ENCODE data around the gene DCLK1. TPM values are rescaled to one million over a fixed set of nuclear protein-coding genes. Genes with fewer than 3 reads are reported as not detected.

Gene DCLK1
- total and polyA plus RNA-seq, 4 experiments from 2014 or later: not detected

GRCh38 chr13:36028359-36029025 is 102.7 kb downstream of the DCLK1 start:
- H3K27me3 Mint-ChIP-seq: no peaks in the 10 kb centered on the region
- Histone ChIP-seq H3K4me1 (ENCODE audit: insufficient read depth, low read length) (no peaks in the 10 kb centered on the region), H3K36me3 (ENCODE audit: insufficient read depth, low read length) (no peaks in the 10 kb centered on the region), H3K27me3 (ENCODE audit: insufficient read depth, low read length) (no peaks in the 10 kb centered on the region), H3K27ac (ENCODE audit: low read depth, low read length) (no peak overlapping the region), H3K4me3 (ENCODE audit: low read length in 2 of 2) (no peak overlapping the region), H3K9me3 (ENCODE audit: control insufficient read depth in 1 of 2, low read length in 2 of 2) (no peaks in the 10 kb centered on the region)
- H3K36me3 Mint-ChIP-seq: no peaks in the 10 kb centered on the region
- H3K4me1 Mint-ChIP-seq: no peaks in the 10 kb centered on the region
- peaks cover 0 to 10% (median 4%) of the 10 kb centered on the region in 8 donors for H3K9me3 Mint-ChIP-seq
- ChIA-PET CTCF (ENCODE audit: partially characterized antibody) (no interaction called here), POLR2A (ENCODE audit: partially characterized antibody) (no interaction called here)
- no peak overlapping the region for H3K4me3 Mint-ChIP-seq
- DNase-seq: no peak
- H3K27ac Mint-ChIP-seq: peak overlapping the region in 1 of 7 donors; percentile 75
- intact Hi-C loops (cut with micrococcal nuclease): no loop called here

- Mint-ChIP-seq H3K36me3 (no peaks in the 10 kb centered on the region), H3K27me3 (no peaks in the 10 kb centered on the region), H3K4me3 (no peak overlapping the region), H3K4me1 (no peaks in the 10 kb centered on the region), H3K27ac (no peak overlapping the region), H3K9me3 (peaks cover 0 to 7% (median 3%) of the 10 kb centered on the region in 8 donors)
- intact Hi-C loops (cut with micrococcal nuclease): no loop called here
- H3K27ac ChIP-seq (ENCODE audit: low read depth, low read length): no peak overlapping the region
- H3K4me1 ChIP-seq (ENCODE audit: insufficient read depth, low read length): no peaks in the 10 kb centered on the region
- H3K27me3 ChIP-seq (ENCODE audit: insufficient read depth, low read length): no peaks in the 10 kb centered on the region
- CTCF ChIA-PET (ENCODE audit: partially characterized antibody): no interaction called here
- DNase-seq: no peak
- no peaks in the 10 kb centered on the region for H3K36me3 ChIP-seq (ENCODE audit: insufficient read depth, low read length)
- no peaks in the 10 kb centered on the region for H3K9me3 ChIP-seq (ENCODE audit: control insufficient read depth in 1 of 2, low read length in 2 of 2)
- POLR2A ChIA-PET (ENCODE audit: partially characterized antibody): no interaction called here
- no peak overlapping the region for H3K4me3 ChIP-seq (ENCODE audit: low read length in 2 of 2)
These were observed 104.7 kb downstream of the DCLK1 start for GRCh38 chr13:36026531-36026930.

GRCh38 chr13:36014763-36015162 is 116.4 kb downstream of the DCLK1 start:
- no peak overlapping the region for H3K4me3 ChIP-seq (ENCODE audit: low read length in 2 of 2)
- Mint-ChIP-seq H3K4me3 (no peak overlapping the region), H3K4me1 (no peaks in the 10 kb centered on the region), H3K9me3 (peaks cover 2 to 16% (median 6%) of the 10 kb centered on the region in 8 donors), H3K27ac (no peak overlapping the region), H3K27me3 (no peaks in the 10 kb centered on the region), H3K36me3 (no peaks in the 10 kb centered on the region)
- H3K9me3 ChIP-seq (ENCODE audit: control insufficient read depth in 1 of 2, low read length in 2 of 2): no peaks in the 10 kb centered on the region
- no peaks in the 10 kb centered on the region for H3K36me3 ChIP-seq (ENCODE audit: insufficient read depth, low read length)
- H3K27ac ChIP-seq (ENCODE audit: low read depth, low read length): no peak overlapping the region
- POLR2A ChIA-PET (ENCODE audit: partially characterized antibody): no interaction called here
- CTCF ChIA-PET (ENCODE audit: partially characterized antibody): no interaction called here
- H3K27me3 ChIP-seq (ENCODE audit: insufficient read depth, low read length): no peaks in the 10 kb centered on the region
- DNase-seq: no peak
- no peaks in the 10 kb centered on the region for H3K4me1 ChIP-seq (ENCODE audit: insufficient read depth, low read length)
- intact Hi-C loops (cut with micrococcal nuclease): no loop called here

GRCh38 chr13:36006894-36007675 is 124.1 kb downstream of the DCLK1 start:
- Mint-ChIP-seq H3K9me3 (peaks cover 0 to 5% (median 0%) of the 10 kb centered on the region in 8 donors), H3K36me3 (no peaks in the 10 kb centered on the region), H3K4me1 (no peaks in the 10 kb centered on the region), H3K27ac (no peak overlapping the region), H3K4me3 (no peak overlapping the region), H3K27me3 (no peaks in the 10 kb centered on the region)
- H3K27me3 ChIP-seq (ENCODE audit: insufficient read depth, low read length): no peaks in the 10 kb centered on the region
- no peaks in the 10 kb centered on the region for H3K9me3 ChIP-seq (ENCODE audit: control insufficient read depth in 1 of 2, low read length in 2 of 2)
- no peak overlapping the region for H3K27ac ChIP-seq (ENCODE audit: low read depth, low read length)
- intact Hi-C loops (cut with micrococcal nuclease): no loop called here
- POLR2A ChIA-PET (ENCODE audit: partially characterized antibody): no interaction called here
- no peaks in the 10 kb centered on the region for H3K36me3 ChIP-seq (ENCODE audit: insufficient read depth, low read length)
- H3K4me1 ChIP-seq (ENCODE audit: insufficient read depth, low read length): no peaks in the 10 kb centered on the region
- no peak overlapping the region for H3K4me3 ChIP-seq (ENCODE audit: low read length in 2 of 2)
- no peak for DNase-seq
- CTCF ChIA-PET (ENCODE audit: partially characterized antibody): no interaction called here

DNA sequence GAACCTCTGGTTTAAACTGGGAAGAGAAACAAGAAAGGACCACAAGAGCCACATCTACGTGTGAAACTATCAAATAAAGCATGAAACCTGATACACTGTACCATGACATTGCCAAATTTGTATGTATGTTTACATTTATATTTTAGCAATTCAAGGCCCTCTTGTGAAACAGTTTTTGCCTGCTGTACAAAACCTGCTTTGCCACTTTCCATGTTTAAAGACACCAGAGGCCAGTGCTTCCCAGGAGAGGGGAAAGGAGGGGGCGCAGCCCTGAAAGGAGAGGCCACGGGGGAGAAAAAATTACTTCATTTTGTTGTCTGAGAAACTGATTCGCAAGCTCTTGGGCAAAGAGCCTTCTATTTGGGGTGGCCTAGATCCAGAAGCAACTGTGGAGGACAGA is 124.8 kb downstream of the DCLK1 start:
- no peak for DNase-seq
- intact Hi-C loops (cut with micrococcal nuclease): no loop called here
- H3K36me3 ChIP-seq (ENCODE audit: insufficient read depth, low read length): no peaks in the 10 kb centered on the region
- no peak overlapping the region for H3K27ac ChIP-seq (ENCODE audit: low read depth, low read length)
- ChIA-PET POLR2A (ENCODE audit: partially characterized antibody) (no interaction called here), CTCF (ENCODE audit: partially characterized antibody) (no interaction called here)
- H3K27ac Mint-ChIP-seq: no peak overlapping the region
- no peaks in the 10 kb centered on the region for H3K27me3 Mint-ChIP-seq
- no peaks in the 10 kb centered on the region for H3K36me3 Mint-ChIP-seq
- peaks cover 0 to 5% (median 0%) of the 10 kb centered on the region in 8 donors for H3K9me3 Mint-ChIP-seq
- no peaks in the 10 kb centered on the region for H3K4me1 ChIP-seq (ENCODE audit: insufficient read depth, low read length)
- H3K4me3 ChIP-seq (ENCODE audit: low read length in 2 of 2): no peak overlapping the region
- H3K4me3 Mint-ChIP-seq: no peak overlapping the region
- no peaks in the 10 kb centered on the region for H3K4me1 Mint-ChIP-seq
- no peaks in the 10 kb centered on the region for H3K9me3 ChIP-seq (ENCODE audit: control insufficient read depth in 1 of 2, low read length in 2 of 2)
- H3K27me3 ChIP-seq (ENCODE audit: insufficient read depth, low read length): no peaks in the 10 kb centered on the region

DNA sequence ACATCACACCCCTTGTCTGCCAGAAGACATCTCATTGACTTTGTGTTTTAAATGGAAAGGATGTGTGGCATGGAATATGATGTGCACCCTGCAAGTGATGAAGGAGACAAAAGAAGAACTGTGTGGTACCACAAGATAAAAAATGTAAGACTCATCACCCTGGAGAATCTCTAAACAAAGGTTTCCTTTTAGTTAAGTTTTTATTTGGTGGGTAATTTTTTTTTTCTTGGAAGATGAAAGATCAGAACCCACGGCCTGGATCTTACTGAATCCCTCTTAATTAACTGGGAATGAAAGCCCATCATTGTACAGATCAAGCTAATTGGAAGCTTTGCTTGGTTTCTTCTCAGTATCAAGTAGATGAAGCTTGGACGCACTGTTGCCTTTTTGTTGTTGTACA is 129.6 kb downstream of the DCLK1 start:
- peaks cover 0 to 5% (median 2%) of the 10 kb centered on the region in 8 donors for H3K9me3 Mint-ChIP-seq
- Histone ChIP-seq H3K4me3 (ENCODE audit: low read length in 2 of 2) (no peak overlapping the region), H3K27ac (ENCODE audit: low read depth, low read length) (no peak overlapping the region), H3K9me3 (ENCODE audit: control insufficient read depth in 1 of 2, low read length in 2 of 2) (no peaks in the 10 kb centered on the region), H3K4me1 (ENCODE audit: insufficient read depth, low read length) (no peaks in the 10 kb centered on the region), H3K27me3 (ENCODE audit: insufficient read depth, low read length) (no peaks in the 10 kb centered on the region), H3K36me3 (ENCODE audit: insufficient read depth, low read length) (no peaks in the 10 kb centered on the region)
- no peaks in the 10 kb centered on the region for H3K27me3 Mint-ChIP-seq
- POLR2A ChIA-PET (ENCODE audit: partially characterized antibody): no interaction called here
- H3K36me3 Mint-ChIP-seq: no peaks in the 10 kb centered on the region
- no peaks in the 10 kb centered on the region for H3K4me1 Mint-ChIP-seq
- H3K4me3 Mint-ChIP-seq: no peak overlapping the region
- DNase-seq: no peak
- CTCF ChIA-PET (ENCODE audit: partially characterized antibody): no interaction called here
- intact Hi-C loops (cut with micrococcal nuclease): no loop called here
- H3K27ac Mint-ChIP-seq: no peak overlapping the region

- Histone ChIP-seq H3K27ac (ENCODE audit: low read depth, low read length) (no peak overlapping the region), H3K9me3 (ENCODE audit: control insufficient read depth in 1 of 2, low read length in 2 of 2) (no peaks in the 10 kb centered on the region), H3K4me3 (ENCODE audit: low read length in 2 of 2) (no peak overlapping the region), H3K4me1 (ENCODE audit: insufficient read depth, low read length) (no peaks in the 10 kb centered on the region), H3K27me3 (ENCODE audit: insufficient read depth, low read length) (no peaks in the 10 kb centered on the region), H3K36me3 (ENCODE audit: insufficient read depth, low read length) (no peaks in the 10 kb centered on the region)
- Mint-ChIP-seq H3K4me1 (no peaks in the 10 kb centered on the region), H3K9me3 (peaks cover 0 to 4% (median 0%) of the 10 kb centered on the region in 8 donors), H3K27me3 (no peaks in the 10 kb centered on the region), H3K27ac (no peak overlapping the region), H3K4me3 (no peak overlapping the region), H3K36me3 (no peaks in the 10 kb centered on the region)
- intact Hi-C loops (cut with micrococcal nuclease): no loop called here
- ChIA-PET CTCF (ENCODE audit: partially characterized antibody) (no interaction called here), POLR2A (ENCODE audit: partially characterized antibody) (no interaction called here)
- no peak for DNase-seq
These were observed 131.2 kb downstream of the DCLK1 start for GRCh38 chr13:36000028-36000427.
